ENCODE results near the gene TBC1D22A.

TBC1D22A gene

DNA sequence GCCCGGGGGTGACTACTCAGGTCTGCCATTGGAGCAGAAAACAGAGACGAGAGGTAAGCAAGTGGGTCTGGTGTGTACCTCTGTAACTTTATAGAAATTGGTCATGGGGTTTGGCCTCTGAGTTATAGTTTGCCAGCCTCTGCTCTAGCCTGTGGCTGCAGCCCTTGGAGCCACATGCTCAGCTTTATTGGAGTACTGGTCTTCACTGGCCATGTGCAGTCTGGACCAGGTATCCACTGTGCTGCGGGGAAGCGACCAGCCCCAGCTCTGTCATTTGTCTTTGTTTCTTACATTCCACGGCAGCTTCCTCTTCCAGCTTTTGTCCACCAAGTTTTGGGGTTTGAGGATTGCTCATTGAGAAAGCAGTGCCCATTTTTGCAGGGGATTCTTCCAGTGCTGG lies 453.4 kb downstream of the TBC1D22A start:
- Histone ChIP-seq H3K4me3 (ENCODE audit: low read length in 2 of 2) (no peak overlapping the region), H3K27me3 (ENCODE audit: control insufficient read depth in 1 of 2, insufficient read depth in 2 of 2, low read length in 2 of 2) (no peaks in the 10 kb centered on the region), H3K27ac (ENCODE audit: low read length) (no peak overlapping the region), H3K4me1 (ENCODE audit: control insufficient read depth, insufficient read depth, low read length) (no peaks in the 10 kb centered on the region), H3K9ac (ENCODE audit: low read length in 2 of 2) (no peak overlapping the region), H3K9me3 (ENCODE audit: control insufficient read depth in 2 of 2, low read length in 2 of 2) (no peaks in the 10 kb centered on the region), H3K36me3 (ENCODE audit: control insufficient read depth in 2 of 2, insufficient read depth in 2 of 2, low read length in 2 of 2) (no peaks in the 10 kb centered on the region)

- H3K4me3 ChIP-seq (ENCODE audit: low read length in 2 of 2): no peak overlapping the region
- no peak overlapping the region for H3K9ac ChIP-seq (ENCODE audit: low read length in 2 of 2)
- H3K4me1 ChIP-seq (ENCODE audit: control insufficient read depth, insufficient read depth, low read length): no peaks in the 10 kb centered on the region
- no peaks in the 10 kb centered on the region for H3K36me3 ChIP-seq (ENCODE audit: control insufficient read depth in 2 of 2, insufficient read depth in 2 of 2, low read length in 2 of 2)
- no peaks in the 10 kb centered on the region for H3K9me3 ChIP-seq (ENCODE audit: control insufficient read depth in 2 of 2, low read length in 2 of 2)
- no peaks in the 10 kb centered on the region for H3K27me3 ChIP-seq (ENCODE audit: control insufficient read depth in 1 of 2, insufficient read depth in 2 of 2, low read length in 2 of 2)
- no peak overlapping the region for H3K27ac ChIP-seq (ENCODE audit: low read length)
These were observed 456.2 kb downstream of the TBC1D22A start for GRCh38 chr22:47218671-47219070.

- Histone ChIP-seq H3K27me3 (ENCODE audit: control insufficient read depth in 1 of 2, insufficient read depth in 2 of 2, low read length in 2 of 2) (no peaks in the 10 kb centered on the region), H3K4me3 (ENCODE audit: low read length in 2 of 2) (no peak overlapping the region), H3K9me3 (ENCODE audit: control insufficient read depth in 2 of 2, low read length in 2 of 2) (no peaks in the 10 kb centered on the region), H3K27ac (ENCODE audit: low read length) (no peak overlapping the region), H3K9ac (ENCODE audit: low read length in 2 of 2) (no peak overlapping the region), H3K4me1 (ENCODE audit: control insufficient read depth, insufficient read depth, low read length) (no peaks in the 10 kb centered on the region), H3K36me3 (ENCODE audit: control insufficient read depth in 2 of 2, insufficient read depth in 2 of 2, low read length in 2 of 2) (no peaks in the 10 kb centered on the region)
These were observed 457.3 kb downstream of the TBC1D22A start for GRCh38 chr22:47219789-47220188.

DNA sequence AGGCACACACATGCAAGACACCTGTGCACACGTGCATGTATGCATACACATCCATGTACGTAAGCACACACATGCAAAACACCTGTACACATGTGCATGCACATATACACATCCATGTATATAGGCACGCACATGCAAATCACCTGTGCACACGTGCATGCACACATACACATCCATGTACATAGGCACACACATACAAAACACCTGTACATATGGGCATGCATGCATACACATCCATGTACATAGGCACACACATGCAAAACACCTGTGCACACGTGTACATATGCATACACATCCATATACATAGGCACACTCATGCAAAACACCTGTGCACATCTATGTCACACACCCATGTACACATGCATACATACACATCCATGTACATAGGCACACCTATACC lies 458.3 kb downstream of the TBC1D22A start:
- H3K27ac ChIP-seq (ENCODE audit: low read length): no peak overlapping the region
- H3K27me3 ChIP-seq (ENCODE audit: control insufficient read depth in 1 of 2, insufficient read depth in 2 of 2, low read length in 2 of 2): no peaks in the 10 kb centered on the region
- H3K4me1 ChIP-seq (ENCODE audit: control insufficient read depth, insufficient read depth, low read length): no peaks in the 10 kb centered on the region
- H3K9ac ChIP-seq (ENCODE audit: low read length in 2 of 2): no peak overlapping the region
- no peak overlapping the region for H3K4me3 ChIP-seq (ENCODE audit: low read length in 2 of 2)
- H3K9me3 ChIP-seq (ENCODE audit: control insufficient read depth in 2 of 2, low read length in 2 of 2): no peaks in the 10 kb centered on the region
- H3K36me3 ChIP-seq (ENCODE audit: control insufficient read depth in 2 of 2, insufficient read depth in 2 of 2, low read length in 2 of 2): no peaks in the 10 kb centered on the region

- Histone ChIP-seq H3K36me3 (ENCODE audit: control insufficient read depth in 2 of 2, insufficient read depth in 2 of 2, low read length in 2 of 2) (no peaks in the 10 kb centered on the region), H3K4me1 (ENCODE audit: control insufficient read depth, insufficient read depth, low read length) (no peaks in the 10 kb centered on the region), H3K9ac (ENCODE audit: low read length in 2 of 2) (no peak overlapping the region), H3K27me3 (ENCODE audit: control insufficient read depth in 1 of 2, insufficient read depth in 2 of 2, low read length in 2 of 2) (no peaks in the 10 kb centered on the region), H3K4me3 (ENCODE audit: low read length in 2 of 2) (no peak overlapping the region), H3K9me3 (ENCODE audit: control insufficient read depth in 2 of 2, low read length in 2 of 2) (no peaks in the 10 kb centered on the region), H3K27ac (ENCODE audit: low read length) (no peak overlapping the region)
These were observed 459.6 kb downstream of the TBC1D22A start for GRCh38 chr22:47221840-47222615.
